Measurements from ENCODE around the gene ABCB11. TPM values are rescaled to one million over a fixed set of nuclear protein-coding genes. Genes with fewer than 3 reads are reported as not detected.
A peak's percentile ranks its signal among the peaks of the same experiment; 100 is the strongest.

The ABCB11 gene
- total and polyA plus RNA-seq, 2 donors (not counting 3 experiments of a cell fraction or from before 2014, with no cell fraction given), result 0.22 to 0.44 TPM

DNA sequence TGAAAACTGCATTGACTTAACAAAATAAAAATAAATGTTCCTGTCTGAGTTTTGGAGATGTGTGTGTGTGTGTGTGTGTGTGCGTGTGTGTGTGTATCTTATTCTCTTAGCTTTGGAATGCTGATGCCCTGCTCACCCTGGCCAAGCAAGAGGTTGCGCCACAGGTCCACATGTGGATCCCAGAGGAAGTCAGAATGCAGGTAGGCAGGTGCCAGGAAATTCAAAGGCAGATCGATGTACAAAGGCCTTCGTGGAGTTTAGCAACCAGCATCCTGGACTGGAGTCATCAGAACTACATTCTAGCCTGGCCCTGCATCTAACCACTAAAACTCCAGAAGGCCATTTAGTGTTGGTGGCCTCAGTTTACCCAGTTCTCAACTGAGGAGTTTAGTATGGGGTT lies 117.6 kb downstream of the ABCB11 start:
- dilution Hi-C loops (cut with MboI; ENCODE audit: extremely low pct_ligation_motif_present, low sequenced_read_pairs) (no loop called here), intact Hi-C loops (cut with micrococcal nuclease) (no loop called here)
- FAIRE-seq, result peak; percentile 26

DNA sequence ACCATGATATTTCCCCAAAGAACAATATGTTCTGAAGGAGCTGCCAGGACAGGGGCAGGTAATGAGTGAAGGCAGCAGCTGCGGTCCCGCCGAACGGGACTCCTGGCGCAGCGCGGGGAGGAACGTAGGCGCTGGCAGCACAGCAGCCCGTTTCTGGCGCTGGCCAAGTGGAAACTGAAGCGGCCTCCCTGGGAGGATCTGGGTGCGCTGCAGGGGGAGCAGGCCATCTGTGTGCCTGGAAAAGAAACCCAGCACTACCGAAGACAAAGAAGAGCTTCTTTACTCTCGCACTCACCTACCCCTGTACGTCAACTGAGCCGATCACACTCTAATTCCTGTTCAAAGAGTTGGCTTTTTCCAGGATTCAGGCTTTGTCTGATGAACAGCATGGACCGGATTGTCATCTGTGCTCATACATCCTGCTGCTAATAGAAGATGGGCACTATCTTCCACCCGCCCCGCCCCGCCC lies 118.2 kb downstream of the ABCB11 start:
- ChIA-PET POLR2A (no interaction called here), CTCF (interaction anchor here (0.6 to 1.4 kb wide), 6 partner anchors 8 to 566 kb away, joined by 3 to 5 read pairs (median 4); no protein-coding TSS in a partner anchor)
- intact Hi-C loops (cut with micrococcal nuclease), result no loop called here
- DNase-seq (ENCODE audit: low read depth, low spot score), result peak; percentile 22
- Histone ChIP-seq H4K20me1 (replicated peaks; ENCODE audit: control insufficient read depth, extremely low read depth, insufficient read depth, low read length) (no peaks in the 10 kb centered on the region), H3K79me2 (ENCODE audit: control insufficient read depth, insufficient read depth, low read length) (no peaks in the 10 kb centered on the region), H3K9me1 (replicated peaks; ENCODE audit: control insufficient read depth, extremely low read depth, insufficient read depth, low read length) (no peaks in the 10 kb centered on the region), H3K9me3 (replicated peaks; ENCODE audit: control insufficient read depth, insufficient read depth, low read length) (no peaks in the 10 kb centered on the region), H2AFZ (ENCODE audit: low read depth, low read length) (peak overlapping the region; percentile 16), H3K36me3 (ENCODE audit: control insufficient read depth in 2 of 2, extremely low read depth in 1 of 2, insufficient read depth in 2 of 2, low read length in 2 of 2) (no peaks in the 10 kb centered on the region), H3K27me3 (ENCODE audit: control insufficient read depth in 2 of 2, insufficient read depth in 2 of 2, low read length in 2 of 2) (peaks cover 18 to 25% of the 10 kb centered on the region in 2 experiments), H3K9ac (replicated peaks; ENCODE audit: extremely low read depth, insufficient read depth, low read length) (no peak overlapping the region), H3K4me1 (ENCODE audit: control insufficient read depth, extremely low read depth, insufficient read depth, low read length) (no peaks in the 10 kb centered on the region), H3K4me2 (ENCODE audit: insufficient read depth, low read length) (peak overlapping the region; percentile 11), H3K27ac (ENCODE audit: insufficient read depth, low read depth, low read length) (no peak overlapping the region), H3K4me3 (replicated peaks in 1 of 3; ENCODE audit: insufficient read depth in 1 of 3, low read depth in 1 of 3, low read length in 3 of 3) (no peak overlapping the region)
- BruUV-seq (replicated peaks), result no TSS peak
- FAIRE-seq, result no peak
- dilution Hi-C loops (cut with MboI; ENCODE audit: extremely low pct_ligation_motif_present, low sequenced_read_pairs), result no loop called here
- TF ChIP-seq CTCF (IDR thresholded peaks at IDR 0.05; ENCODE audit: extremely low read depth in 1 of 2, insufficient read depth in 1 of 2, low read depth in 1 of 2, low read length in 2 of 2) (no peak), FOS (IDR thresholded peaks at IDR 0.05; ENCODE audit: borderline replicate concordance, insufficient read depth, low read length) (no peak), JUN (IDR thresholded peaks at IDR 0.05; ENCODE audit: borderline replicate concordance, insufficient read depth, insufficient read length, low read depth) (no peak), EZH2 (IDR thresholded peaks at IDR 0.05; ENCODE audit: borderline replicate concordance, low read depth, low read length, severe bottlenecking) (no peak), POLR2AphosphoS5 (IDR thresholded peaks at IDR 0.05; ENCODE audit: insufficient read depth, low read depth, low read length) (no peak), POLR2A (IDR thresholded peaks at IDR 0.05; ENCODE audit: low read depth, low read length) (no peak), GATA2 (IDR thresholded peaks at IDR 0.05; ENCODE audit: insufficient read depth, insufficient read length, low read depth, low read length) (no peak), MYC (IDR thresholded peaks at IDR 0.05; ENCODE audit: low read depth, low read length) (no peak)
- TF ChIP-seq, protein P1, sequence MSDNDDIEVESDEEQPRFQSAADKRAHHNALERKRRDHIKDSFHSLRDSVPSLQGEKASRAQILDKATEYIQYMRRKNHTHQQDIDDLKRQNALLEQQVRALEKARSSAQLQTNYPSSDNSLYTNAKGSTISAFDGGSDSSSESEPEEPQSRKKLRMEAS (IDR thresholded peaks at IDR 0.05; ENCODE audit: insufficient read depth, insufficient read length), result no peak

More for the DNA sequence above, 117.6 kb downstream of the ABCB11 start:
- H4K20me1 ChIP-seq (replicated peaks; ENCODE audit: control insufficient read depth, extremely low read depth, insufficient read depth, low read length), result no peaks in the 10 kb centered on the region
- TF ChIP-seq, protein P1 (IDR thresholded peaks at IDR 0.05; ENCODE audit: insufficient read depth, insufficient read length), result no peak
- no peak for TF ChIP-seq POLR2AphosphoS5 (IDR thresholded peaks at IDR 0.05; ENCODE audit: insufficient read depth, low read depth, low read length)
- no peak for TF ChIP-seq JUN (IDR thresholded peaks at IDR 0.05; ENCODE audit: borderline replicate concordance, insufficient read depth, insufficient read length, low read depth)
- TF ChIP-seq EZH2 (IDR thresholded peaks at IDR 0.05; ENCODE audit: borderline replicate concordance, low read depth, low read length, severe bottlenecking), result no peak
- H2AFZ ChIP-seq (ENCODE audit: low read depth, low read length), result no peak overlapping the region
- no peaks in the 10 kb centered on the region for H3K9me1 ChIP-seq (replicated peaks; ENCODE audit: control insufficient read depth, extremely low read depth, insufficient read depth, low read length)
- POLR2A ChIA-PET, result no interaction called here
- H3K4me1 ChIP-seq (ENCODE audit: control insufficient read depth, extremely low read depth, insufficient read depth, low read length), result no peaks in the 10 kb centered on the region
- H3K79me2 ChIP-seq (ENCODE audit: control insufficient read depth, insufficient read depth, low read length), result no peaks in the 10 kb centered on the region
- no peak overlapping the region for H3K4me3 ChIP-seq (replicated peaks in 1 of 3; ENCODE audit: insufficient read depth in 1 of 3, low read depth in 1 of 3, low read length in 3 of 3)
- DNase-seq (ENCODE audit: low read depth, low spot score), result no peak
- H3K9ac ChIP-seq (replicated peaks; ENCODE audit: extremely low read depth, insufficient read depth, low read length), result no peak overlapping the region
- H3K27ac ChIP-seq (ENCODE audit: insufficient read depth, low read depth, low read length), result no peak overlapping the region
- H3K9me3 ChIP-seq (replicated peaks; ENCODE audit: control insufficient read depth, insufficient read depth, low read length), result no peaks in the 10 kb centered on the region
- CTCF ChIA-PET, result interaction anchor here (0.6 to 1.4 kb wide), 5 partner anchors 9 to 458 kb away, joined by 3 to 5 read pairs (median 3); no protein-coding TSS in a partner anchor
- H3K27me3 ChIP-seq (ENCODE audit: control insufficient read depth in 2 of 2, insufficient read depth in 2 of 2, low read length in 2 of 2), result peaks cover 18 to 25% of the 10 kb centered on the region in 2 experiments
- H3K36me3 ChIP-seq (ENCODE audit: control insufficient read depth in 2 of 2, extremely low read depth in 1 of 2, insufficient read depth in 2 of 2, low read length in 2 of 2), result no peaks in the 10 kb centered on the region
- H3K4me2 ChIP-seq (ENCODE audit: insufficient read depth, low read length), result no peak overlapping the region
- BruUV-seq (replicated peaks), result no TSS peak

All from endothelial cell of umbilical vein (primary cell).